Renal cortical epithelial cell (primary cell): ENCODE results near the gene SNED1. TPM values are rescaled to one million over a fixed set of nuclear protein-coding genes. Genes with fewer than 3 reads are reported as not detected.
"Not testable (repeated sequence)": the region's sequence is repeated elsewhere in the genome, so short reads cannot be mapped to it uniquely, and the experiment has no call there.

ENCODE experiments used
- DNase-seq: peaks from one replicate; pipeline ENCODE4 v3.0.0-alpha.2; 2011; ENCODE audit warnings: low read depth
- total RNA-seq: library from RNA; depleted of rRNA; stranded (reverse); fragments of >200 nt; gene quantifications from 2 replicates; pipeline ENCODE4 v1.2.3, GENCODE V29; 2014

SNED1 gene
- total RNA-seq, 1 donor from 2014 or later: 4.2 TPM

DNA sequence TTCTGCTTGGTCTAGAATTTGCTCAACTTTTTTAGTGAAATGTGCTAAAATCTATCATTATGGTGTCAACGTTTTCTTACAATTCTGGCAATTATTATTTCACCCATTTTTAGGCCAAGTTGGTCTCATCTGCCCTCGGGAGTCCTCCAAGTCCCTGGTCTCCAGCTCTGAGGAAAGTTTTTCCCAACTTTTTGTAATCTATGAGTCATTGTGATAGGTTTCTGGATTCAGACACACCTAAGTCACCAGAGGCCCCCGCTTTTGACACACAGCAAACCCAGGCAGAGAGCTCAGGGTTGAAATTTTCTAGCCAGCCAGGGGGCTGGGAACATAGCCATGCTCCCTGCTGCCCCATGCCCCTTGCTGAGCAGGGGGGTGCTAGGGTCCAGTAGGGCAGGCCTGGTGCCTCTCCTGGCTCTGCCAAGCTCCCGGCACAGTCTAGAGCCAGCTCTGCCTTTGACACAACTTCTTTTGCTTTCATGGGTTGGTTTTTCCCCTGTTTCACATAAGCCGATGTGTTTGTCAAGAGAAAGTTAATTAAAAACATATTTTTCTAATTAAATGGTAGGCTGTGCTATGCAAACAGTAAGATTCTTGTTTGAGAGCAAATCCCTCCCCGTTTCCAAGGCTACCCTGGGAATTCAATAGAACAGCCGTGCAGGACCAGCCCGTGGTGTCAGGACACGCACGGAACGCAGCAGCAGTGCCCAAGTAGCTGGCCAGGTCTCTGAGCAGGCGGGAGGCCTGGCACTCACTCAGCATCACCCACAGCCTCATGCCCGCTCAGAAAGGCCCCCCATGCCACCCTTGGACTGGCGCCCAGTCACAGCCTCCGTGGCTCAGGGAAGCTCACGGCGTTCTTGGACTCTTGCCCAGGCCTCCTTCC is 25.5 kb upstream of the SNED1 start:
- DNase-seq: peak; percentile 58

GRCh38 chr2:240974771-240975572 is 23.4 kb upstream of the SNED1 start:
- DNase-seq: no peak

- DNase-seq: not testable (repeated sequence)
Observed at GRCh38 chr2:240975903-240976302, 22.5 kb upstream of the SNED1 start.

- no peak for DNase-seq
Observed at GRCh38 chr2:240981280-240981679, 17.1 kb upstream of the SNED1 start.

GRCh38 chr2:240981871-240982800 is 16.3 kb upstream of the SNED1 start:
- DNase-seq: no peak

DNA sequence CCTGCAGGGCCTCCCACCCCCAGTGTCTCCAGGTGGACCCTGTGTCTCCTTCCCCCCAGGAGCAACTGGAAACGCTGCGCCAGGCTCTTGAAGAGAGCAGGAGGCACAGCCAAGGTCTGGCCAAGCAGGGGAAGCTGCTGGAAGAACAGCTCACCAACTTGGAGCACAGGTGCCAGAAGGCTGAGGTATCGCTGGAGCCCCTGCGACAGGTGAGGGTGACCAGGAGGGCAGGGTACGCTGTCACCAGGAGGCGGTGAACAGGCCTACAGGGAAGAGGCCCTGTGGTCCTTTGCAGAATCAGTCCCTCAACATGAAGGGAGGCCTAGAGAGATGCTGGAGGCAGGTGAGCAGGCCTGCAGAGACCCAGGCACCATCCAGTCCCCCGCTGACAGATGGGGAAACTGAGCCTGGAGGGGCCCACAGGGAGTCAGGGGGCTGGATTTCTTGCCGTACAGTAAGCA is 15.6 kb upstream of the SNED1 start:
- DNase-seq: no peak

GRCh38 chr2:240983361-240983995 is 14.9 kb upstream of the SNED1 start:
- DNase-seq: no peak

GRCh38 chr2:240983996-240984498 is 14.4 kb upstream of the SNED1 start:
- no peak for DNase-seq

DNA sequence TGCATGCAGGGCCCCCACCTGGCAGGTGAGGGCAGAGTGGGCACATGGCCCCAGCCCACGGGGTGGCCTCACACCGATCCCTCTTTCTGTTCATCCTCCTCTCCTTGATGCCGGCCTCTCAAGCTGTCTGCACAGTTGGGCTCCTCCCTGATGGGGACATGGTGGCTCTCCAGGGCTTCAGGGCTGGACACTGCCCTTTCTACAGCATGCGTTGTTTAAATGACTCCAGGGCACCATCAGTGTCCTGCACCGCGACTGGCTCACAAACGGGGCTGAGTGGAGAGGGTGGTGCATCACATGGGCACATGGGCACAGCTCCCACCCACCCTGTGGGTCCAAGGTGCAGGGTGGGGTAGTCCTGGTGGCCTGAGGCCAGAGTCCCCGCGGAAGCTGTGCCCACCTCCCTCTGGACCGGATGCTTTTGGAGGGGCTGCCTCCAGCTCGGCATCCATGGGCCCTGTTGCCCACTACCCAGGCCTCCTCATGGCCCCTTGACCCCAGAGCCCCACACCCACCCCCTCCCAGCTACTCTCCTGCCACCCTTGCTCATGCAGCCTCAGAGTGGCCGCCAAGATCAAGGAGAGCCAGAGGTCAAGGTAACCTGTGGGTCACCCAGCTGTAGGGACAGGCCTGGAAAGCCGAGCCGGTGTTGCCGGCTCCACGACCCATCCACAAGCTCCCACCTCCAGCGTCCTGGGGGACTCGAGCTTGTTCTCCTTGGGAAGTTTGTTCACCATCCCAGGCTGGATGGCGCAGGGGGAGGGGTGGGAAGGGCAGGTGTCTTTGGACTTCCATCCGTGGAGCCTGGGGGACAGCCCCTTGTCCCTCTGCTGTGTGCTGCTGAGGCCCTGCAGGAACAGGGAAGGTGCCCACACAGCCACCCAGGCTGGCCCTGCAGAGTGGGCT is 12.3 kb upstream of the SNED1 start:
- DNase-seq: no peak

DNA sequence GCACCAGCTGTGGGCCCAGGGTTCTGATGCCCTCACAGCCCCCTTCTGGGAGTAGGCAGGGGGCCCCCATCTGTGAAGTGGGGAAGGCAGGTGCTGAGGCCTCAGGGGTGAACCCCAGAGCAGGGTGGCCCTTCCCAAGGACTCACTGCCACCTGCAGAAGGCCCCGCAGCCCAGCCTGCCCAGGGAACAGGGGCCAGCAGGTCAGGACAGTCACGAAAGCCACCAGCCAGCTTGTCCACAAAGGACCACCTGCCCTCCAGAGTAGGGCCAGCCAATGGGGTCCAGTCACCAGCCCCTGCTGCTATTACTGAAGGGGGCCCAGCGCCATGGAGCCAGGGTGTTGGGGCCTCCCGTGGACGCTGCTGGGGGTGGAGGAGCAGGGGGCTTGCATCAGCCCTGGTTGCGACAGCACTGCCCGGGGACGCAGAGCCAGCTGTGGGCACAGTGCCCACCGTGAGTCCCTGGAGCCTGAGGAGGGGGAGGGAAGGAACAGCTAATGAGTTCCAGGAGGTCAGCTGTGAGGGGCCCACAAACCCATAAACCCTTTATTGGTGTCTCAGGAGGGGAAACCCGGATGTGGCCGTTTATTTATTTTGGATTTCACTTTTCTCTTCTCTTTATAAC is 11.5 kb upstream of the SNED1 start:
- peak; percentile 56 for DNase-seq

DNA sequence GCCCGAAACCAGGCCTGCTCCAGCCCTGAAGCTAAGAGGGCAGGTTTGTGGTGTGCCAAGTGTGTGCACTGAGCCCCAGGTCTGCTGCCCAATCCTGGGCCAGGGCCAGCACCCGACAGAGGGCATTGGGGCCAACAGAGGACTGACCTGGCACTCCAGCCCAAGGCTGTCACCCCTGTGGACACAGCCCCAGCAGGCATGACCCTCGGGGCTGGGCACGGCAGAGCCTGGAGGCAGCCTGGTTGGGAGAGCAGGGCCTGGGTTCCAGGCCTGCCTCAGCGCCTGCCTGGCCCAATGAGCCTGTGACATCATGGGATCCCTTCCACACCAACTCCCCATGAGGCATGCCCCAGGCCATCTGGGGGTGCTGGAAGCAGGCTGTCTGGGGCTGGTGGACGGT is 10.8 kb upstream of the SNED1 start:
- DNase-seq: no peak

DNA sequence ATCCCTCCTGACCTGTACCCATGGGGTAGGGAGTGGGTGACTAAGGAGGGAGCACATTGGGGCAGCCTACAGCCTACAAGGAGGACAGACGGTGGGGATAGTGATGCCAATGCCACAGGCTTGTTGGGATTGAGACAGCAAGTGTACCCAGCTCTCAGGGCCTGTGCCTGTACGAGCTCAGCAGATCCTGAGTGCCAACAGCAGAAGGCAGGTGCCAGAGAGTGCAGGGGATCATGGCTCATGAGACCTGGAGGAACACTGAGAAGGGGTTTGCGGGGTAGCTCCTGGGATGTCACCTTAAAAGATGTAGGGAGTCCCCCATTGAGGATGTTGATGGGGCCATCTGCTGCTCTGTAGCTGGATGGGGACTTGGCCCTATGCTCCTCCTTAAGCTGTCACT is 10.3 kb upstream of the SNED1 start:
- no peak for DNase-seq

GRCh38 chr2:240988571-240989271 is 9.7 kb upstream of the SNED1 start:
- no peak for DNase-seq

- no peak for DNase-seq
Observed at GRCh38 chr2:240989451-240990265, 8.8 kb upstream of the SNED1 start.

DNA sequence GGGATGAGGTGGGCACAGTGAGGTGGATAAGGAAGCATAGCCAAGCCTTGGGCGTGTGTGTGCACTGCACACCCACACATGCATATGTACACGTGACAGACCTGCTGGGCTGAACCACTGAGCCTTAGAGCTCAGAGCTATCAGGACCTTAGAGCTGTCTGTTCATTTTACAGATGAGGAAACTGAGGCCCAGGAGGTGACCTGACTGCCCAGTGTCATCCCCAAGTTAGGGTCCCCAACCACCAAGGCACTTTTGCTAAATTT is 8.2 kb upstream of the SNED1 start:
- no peak for DNase-seq

GRCh38 chr2:240990726-240991377 is 7.6 kb upstream of the SNED1 start:
- no peak for DNase-seq

GRCh38 chr2:240991378-240992263 is 6.8 kb upstream of the SNED1 start:
- DNase-seq: peak; percentile 95
